Measurements from ENCODE around the gene TDRD12. TPM values are rescaled to one million over a fixed set of nuclear protein-coding genes. Genes with fewer than 3 reads are reported as not detected.
"Not testable (repeated sequence)": the region's sequence is repeated elsewhere in the genome, so short reads cannot be mapped to it uniquely, and the experiment has no call there.

The TDRD12 gene
- total RNA-seq, 1 donor from 2014 or later, result 1.4 TPM

- DNase-seq (ENCODE audit: low spot score), result no peak
These were observed 146.5 kb downstream of the TDRD12 start for GRCh38 chr19:32866061-32866460.

GRCh38 chr19:32866564-32867265 lies 147.1 kb downstream of the TDRD12 start:
- no peak for DNase-seq (ENCODE audit: low spot score)

GRCh38 chr19:32867436-32867835 lies 147.9 kb downstream of the TDRD12 start:
- not testable (repeated sequence) for DNase-seq (ENCODE audit: low spot score)

GRCh38 chr19:32868206-32868950 lies 148.8 kb downstream of the TDRD12 start:
- DNase-seq (ENCODE audit: low spot score), result no peak

- no peak for DNase-seq (ENCODE audit: low spot score)
These were observed 149.9 kb downstream of the TDRD12 start, which contains the start of gene SLC7A9 for GRCh38 chr19:32869369-32869965. TSS of gene SLC7A9 (minus strand) at chr19:32869767. CDS start at chr19:32868534, 1,233 bp downstream.

GRCh38 chr19:32869966-32870573 lies 150.5 kb downstream of the TDRD12 start:
- DNase-seq (ENCODE audit: low spot score), result no peak

GRCh38 chr19:32870981-32871451 lies 151.4 kb downstream of the TDRD12 start:
- DNase-seq (ENCODE audit: low spot score), result no peak

GRCh38 chr19:32872391-32872790 lies 152.8 kb downstream of the TDRD12 start:
- no peak for DNase-seq (ENCODE audit: low spot score)

GRCh38 chr19:32873247-32873959 lies 153.8 kb downstream of the TDRD12 start:
- DNase-seq (ENCODE audit: low spot score), result no peak

GRCh38 chr19:32874605-32875004 lies 155.0 kb downstream of the TDRD12 start:
- DNase-seq (ENCODE audit: low spot score), result no peak

GRCh38 chr19:32875428-32875827 lies 155.9 kb downstream of the TDRD12 start:
- no peak for DNase-seq (ENCODE audit: low spot score)

GRCh38 chr19:32876236-32876918 lies 156.8 kb downstream of the TDRD12 start:
- no peak for DNase-seq (ENCODE audit: low spot score)

- DNase-seq (ENCODE audit: low spot score), result no peak
These were observed 157.3 kb downstream of the TDRD12 start for GRCh38 chr19:32876919-32877285.

Other genes with a start within 250 kb of the TDRD12 start
- 56.4 TPM for gene PDCD5, start 138.6 kb upstream of the TDRD12 start, total RNA-seq
- 24.1 TPM for gene ANKRD27, start 44.6 kb upstream of the TDRD12 start, total RNA-seq
- 0.20 TPM for gene RGS9BP, start 43.9 kb upstream of the TDRD12 start, total RNA-seq
- gene NUDT19, start 27.9 kb upstream of the TDRD12 start, total RNA-seq, result 7.9 TPM
- 0.32 TPM for gene SLC7A9, start 150.0 kb downstream of the TDRD12 start, total RNA-seq

Data from mucosa of gallbladder (tissue), 1 donor.